Measurements from ENCODE around the gene ECHDC1.
"Not testable (repeated sequence)": the region's sequence is repeated elsewhere in the genome, so short reads cannot be mapped to it uniquely, and the experiment has no call there.

The ECHDC1 gene, protein sequence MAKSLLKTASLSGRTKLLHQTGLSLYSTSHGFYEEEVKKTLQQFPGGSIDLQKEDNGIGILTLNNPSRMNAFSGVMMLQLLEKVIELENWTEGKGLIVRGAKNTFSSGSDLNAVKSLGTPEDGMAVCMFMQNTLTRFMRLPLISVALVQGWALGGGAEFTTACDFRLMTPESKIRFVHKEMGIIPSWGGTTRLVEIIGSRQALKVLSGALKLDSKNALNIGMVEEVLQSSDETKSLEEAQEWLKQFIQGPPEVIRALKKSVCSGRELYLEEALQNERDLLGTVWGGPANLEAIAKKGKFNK

DNA sequence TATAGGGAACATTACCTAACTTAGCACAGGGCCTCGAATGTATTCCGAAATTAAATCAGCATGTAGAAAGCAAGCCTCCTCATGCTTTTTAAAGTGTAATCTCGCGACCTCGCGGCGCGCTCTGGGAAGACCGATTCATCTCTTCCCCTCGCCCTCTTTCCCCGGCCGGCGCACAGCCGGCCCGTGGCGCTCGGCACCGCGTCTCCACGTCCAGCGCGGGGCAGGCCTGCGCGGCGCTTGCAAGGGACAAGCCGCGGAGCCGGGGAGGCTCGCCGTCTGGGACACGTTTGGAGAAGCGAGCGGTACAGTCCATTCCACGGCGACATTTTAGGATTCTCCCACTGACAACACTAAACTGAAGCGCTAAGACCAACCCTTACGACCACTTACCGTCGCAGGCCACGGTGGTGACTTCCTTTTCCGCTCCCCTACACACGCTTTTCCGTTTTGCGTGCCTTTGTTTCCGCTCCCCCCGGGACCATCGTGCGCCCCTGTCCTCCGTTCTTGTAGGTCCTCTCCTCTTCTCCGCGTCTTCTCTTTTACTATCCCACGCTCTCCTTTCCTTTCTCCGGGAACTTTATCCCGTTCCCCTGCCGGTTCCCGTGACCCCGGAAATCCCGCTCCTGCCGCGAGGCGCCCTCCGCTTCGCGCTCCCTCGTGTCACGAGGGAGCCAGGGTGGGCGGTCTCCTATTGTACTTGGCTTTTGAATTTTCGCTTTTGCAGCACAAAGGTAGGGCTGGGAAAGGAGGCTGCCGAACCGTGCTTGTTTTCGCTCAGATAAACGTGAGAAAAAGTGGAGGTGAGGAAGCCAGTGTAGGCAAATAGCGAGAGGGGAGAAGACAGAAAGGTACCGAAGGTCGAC is at the start of gene ECHDC1:
Gene ECHDC1, minus strand, starts transcription at position 664 of the 863 bp plus-strand sequence. CDS start 12,581 bp downstream, outside the sequence.
- DNase-seq, result peak; percentile 89

DNA sequence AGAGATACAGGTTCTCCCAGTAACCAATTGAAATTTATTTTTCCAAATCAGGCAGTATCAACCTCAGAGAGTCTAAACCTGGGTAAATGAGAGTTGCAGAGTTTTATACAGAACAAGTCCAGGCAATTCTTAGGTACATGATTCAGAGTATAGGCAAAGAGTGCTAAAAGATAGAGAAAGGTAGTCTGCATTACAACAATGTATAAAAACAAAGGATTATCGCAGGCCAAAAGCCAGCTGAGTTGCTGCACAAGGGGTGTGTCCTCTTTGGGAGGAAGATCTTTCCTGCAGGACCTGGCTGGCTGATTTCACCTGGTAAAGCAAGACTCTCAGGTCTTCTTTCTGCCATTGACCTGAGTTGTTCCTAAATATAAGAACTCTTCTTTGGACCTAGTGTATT is 48.9 kb upstream of the ECHDC1 start:
- no peak for DNase-seq

DNA sequence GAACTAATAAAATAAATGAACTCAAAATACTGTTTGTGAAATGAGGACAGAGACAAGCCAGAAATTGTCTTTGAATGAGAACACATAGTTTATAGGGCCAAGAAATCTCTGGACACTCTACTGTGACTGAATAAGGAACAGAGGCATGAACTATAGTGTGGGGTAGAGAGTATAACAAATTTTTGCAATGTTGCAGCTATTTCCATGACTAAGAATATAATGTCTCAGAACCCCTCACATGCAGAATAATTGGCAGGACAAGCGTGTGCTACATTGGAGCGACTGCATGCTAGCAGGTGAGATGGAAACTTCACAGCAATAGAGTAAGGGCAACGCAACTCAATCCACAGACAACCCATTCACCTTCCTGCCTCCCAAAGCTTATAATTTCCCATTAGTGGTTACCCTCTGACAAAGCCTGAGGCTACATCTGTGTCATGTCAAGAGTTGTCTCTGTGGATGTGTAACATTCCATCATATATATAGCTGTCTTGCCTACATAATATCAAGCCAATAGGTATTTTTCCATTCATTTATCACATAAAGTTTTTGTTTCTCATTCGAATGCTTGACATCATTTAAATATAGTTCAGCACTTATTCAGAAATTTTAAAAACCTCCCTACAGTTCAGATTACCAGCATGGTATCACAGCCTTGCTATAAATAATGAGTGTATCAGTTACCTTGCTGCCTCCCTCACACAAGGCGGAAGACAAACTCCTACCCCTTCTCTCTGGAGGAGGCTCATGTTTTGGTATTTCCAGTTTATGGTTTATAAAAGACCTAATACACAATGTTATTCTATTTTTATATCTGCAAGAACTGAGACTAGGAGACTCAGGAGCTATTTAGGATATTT is 47.9 kb upstream of the ECHDC1 start:
- no peak for DNase-seq

DNA sequence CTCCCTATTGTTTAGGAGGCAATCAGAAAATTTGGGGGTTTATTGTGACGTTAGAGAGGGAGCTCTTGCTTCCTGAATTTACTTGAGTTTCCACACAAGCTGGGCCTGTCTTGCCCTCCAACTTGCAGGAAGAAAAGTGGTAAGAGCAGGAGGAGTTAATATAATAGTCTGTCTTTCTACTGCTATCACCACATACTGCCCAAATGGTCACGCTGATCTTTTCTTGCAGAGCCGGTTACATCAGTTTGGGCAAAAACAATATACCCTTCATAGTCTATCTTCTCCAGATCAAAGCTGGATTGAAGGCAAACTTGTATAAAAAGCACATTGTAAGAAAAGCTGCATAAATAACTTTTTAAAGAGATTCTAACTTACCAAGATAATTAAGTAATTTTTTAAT is 46.3 kb upstream of the ECHDC1 start:
- no peak for DNase-seq

DNA sequence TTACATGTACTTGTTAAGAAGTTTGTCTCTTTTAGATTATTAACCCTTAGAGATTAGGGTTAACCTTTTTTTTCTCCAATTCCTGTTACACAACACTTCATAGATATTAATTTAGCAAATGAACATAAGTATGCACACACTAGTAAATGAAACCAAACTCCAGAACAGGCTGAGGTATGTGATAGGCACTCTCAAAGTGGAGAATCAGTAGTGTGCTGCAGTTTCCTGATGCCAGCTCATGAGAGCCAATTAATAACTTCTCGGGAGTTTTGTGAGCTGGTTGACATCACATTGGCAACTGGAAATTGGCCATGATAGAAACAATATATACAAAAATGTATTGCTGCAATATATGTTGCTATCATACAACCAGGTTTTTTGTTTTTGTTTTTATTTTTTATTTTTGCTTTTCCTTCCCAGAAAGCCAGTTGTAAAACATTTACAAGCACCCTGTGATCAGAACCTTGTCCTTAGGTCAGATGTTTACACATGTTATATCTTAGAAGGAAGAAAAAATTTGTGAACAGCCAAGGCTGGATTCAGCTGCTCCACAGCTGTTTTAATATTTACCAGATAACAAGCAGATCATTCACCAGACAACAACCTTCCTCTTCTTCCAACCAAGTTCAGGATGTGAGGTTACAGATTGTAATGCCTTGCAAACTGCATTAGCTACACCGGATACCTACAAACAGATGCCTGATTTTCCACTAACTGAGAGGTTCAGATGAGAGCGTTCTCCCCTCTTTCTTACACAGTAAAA is 42.4 kb upstream of the ECHDC1 start:
- no peak for DNase-seq

DNA sequence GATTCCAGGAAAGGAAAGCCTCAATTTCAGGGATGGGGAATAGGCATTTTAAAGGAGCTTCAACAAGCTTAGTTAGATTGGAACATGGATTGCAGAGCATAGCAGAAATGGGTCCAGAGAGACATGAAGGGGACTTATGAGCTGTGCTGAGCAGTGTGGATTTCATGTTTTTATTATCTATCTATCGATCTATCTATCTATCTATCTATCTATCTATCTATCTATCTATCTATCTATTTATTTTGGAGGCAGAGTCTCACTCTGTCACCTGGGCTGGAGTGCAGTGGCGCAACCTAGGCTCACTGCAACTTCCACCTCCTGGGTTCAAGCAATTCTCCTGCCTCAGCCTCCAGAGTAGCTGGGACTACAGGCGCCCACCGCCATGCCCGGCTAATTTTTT is 41.4 kb upstream of the ECHDC1 start:
- DNase-seq, result not testable (repeated sequence)

DNA sequence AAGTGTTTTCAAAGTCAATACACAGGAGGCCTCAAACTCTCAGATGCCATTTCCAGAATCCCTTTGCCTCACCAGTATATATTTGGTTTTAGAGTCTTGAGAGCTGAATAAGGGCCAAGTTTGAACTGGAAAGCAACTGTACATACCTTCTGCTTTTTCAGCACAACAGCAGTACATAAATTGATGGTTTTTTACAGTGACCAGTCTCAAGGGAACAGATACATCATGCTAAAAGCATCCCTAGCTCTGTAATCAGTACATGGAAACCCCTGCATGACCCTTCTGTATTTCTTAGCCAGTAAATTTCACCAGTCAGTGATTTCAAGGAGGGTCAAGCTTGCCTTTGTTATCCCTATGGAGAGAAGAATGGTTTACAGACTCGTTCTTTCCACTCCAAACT is 40.6 kb upstream of the ECHDC1 start:
- DNase-seq, result no peak

DNA sequence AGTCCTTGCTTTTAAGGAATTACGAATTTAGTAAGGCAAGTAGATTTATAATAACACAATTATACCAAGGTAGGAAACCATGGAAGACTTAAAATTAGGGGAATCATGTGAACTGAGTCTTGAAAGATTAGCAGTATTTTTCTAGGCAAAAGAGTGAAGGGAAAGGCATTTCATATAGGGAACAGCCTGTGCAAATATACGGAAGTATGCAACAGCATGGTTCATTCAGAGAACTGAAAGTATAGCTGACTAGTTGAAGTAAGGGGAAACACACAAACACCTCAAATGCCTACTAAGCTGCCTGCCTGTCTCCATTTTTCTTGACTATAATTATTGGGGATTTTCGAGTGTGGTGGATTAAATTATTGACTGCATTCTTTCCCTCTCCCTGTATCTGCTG is 39.0 kb upstream of the ECHDC1 start:
- DNase-seq, result no peak

DNA sequence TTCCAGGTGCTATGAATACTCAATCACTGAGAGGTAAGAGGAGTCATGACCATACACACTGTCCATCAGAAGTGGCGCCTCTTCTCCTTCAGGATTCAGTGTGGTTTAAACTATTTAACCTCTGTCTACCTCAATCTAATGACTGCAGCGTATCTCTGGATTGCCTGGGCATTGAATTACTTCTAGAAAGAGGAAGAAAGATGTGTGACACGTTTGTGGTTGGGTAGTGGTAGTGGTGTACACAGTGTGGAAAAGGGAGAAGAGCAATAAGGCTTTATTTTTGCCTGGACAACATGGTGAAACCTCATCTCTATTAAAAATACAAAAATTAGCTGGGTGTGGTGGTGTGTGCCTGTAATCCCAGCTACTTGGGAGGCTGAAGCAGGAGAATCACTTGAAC is 38.0 kb upstream of the ECHDC1 start:
- DNase-seq, result no peak

DNA sequence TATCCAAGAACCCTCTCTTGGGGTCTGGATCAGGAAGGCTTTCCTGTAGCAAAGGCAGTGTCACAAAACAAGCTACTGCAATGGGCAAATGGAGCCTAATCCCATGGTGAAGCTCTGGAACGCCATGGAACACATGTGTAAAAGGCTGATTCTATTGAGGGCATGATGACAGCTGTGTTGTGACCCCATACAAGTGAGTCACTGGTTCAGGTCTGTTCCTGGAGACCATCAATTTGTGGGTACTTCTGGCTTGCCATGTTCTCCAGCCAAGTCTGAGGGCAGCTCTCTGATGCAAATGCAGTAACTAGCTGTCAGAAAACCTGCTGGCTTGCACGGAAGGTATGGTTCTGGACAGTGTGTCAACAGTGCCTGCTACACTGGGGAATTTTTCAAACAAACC is 33.3 kb upstream of the ECHDC1 start:
- DNase-seq, result no peak

DNA sequence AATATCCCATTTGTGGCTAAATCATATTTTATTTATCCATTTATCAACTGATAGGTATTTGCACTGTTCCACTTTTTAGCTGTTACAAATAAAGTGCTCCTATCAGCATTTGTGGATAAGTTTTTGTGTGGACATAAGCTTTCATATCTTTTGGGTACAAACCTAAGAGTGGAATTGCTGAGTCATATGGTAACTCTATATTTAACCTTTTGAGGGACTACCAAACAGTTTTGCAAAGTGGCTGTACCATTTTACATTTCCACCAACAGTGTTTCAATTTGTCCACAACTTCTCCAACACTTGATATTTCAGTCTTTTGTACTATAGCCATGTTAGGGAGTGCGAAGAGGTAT is 23.6 kb upstream of the ECHDC1 start:
- DNase-seq, result no peak

DNA sequence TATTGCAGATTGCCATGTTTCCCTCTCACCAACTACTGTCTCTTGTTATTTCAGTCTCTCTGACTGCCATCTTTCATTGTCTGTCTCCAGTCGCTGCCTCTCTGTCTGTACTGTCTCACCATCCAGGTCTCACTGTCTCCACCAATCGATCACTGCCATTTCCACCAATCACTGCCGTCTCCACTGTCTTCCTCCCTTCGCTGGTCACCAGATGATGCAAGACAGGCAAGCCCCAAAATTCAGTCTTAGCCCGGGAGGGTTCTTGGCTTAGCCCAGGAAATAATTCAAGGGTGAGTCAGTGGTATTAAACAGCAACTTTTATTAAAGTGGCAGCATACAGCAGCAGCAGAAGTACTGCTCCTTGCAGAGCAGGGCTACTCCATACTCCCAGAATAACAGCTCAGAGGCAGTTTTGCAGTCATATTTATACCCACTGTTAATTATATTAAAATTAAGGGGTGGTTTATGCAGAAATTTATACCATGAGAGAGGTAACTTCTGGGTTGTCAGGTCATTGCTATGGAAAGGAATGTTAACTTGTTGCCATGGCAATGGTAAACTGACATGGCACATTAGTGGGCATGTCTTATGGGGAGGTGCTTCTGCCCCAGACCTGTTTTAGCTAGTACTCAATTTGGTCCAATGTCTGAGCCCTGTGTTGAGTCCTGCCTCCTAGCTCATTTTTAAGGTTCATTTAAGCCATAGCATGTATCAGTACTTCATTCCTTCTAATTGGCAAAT is 23.0 kb upstream of the ECHDC1 start:
- no peak for DNase-seq

DNA sequence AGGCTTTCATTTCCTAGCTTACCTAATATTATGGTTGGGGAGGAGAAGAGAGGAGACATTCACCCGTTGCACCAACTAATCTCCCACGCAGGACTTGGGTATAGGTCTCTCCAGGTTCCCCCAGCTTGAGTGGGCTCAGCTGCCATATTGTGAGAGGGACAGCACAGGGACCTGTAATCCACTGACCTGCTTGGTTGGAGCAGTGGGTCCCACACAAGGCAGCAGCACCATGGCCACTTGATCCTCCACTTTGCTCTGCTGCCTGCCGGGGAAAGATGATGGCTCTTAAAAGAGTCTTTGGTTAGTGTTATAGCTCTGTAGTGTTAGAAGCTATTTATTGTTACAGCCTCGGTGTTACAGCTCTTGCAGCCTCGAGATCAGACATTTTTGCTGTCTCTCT is 22.5 kb upstream of the ECHDC1 start:
- no peak for DNase-seq

DNA sequence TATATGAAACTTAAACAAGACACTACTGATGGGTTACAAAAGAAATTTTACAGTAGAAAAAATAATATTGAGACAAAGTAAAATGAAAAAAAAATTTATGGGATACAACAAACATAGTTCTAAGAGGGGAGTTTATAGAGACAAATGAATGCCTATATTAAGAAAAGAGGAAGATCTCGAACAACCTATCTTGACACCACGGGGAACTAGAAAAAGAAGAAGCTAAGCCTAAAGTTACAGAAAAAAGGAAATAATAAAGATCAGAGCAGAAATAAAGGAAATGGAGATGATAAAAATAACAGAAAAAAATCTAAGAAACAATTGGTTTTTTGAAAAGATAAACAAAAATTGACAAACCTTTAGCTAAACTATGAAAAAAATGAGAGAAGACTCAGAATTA is 9.1 kb upstream of the ECHDC1 start:
- DNase-seq, result no peak

DNA sequence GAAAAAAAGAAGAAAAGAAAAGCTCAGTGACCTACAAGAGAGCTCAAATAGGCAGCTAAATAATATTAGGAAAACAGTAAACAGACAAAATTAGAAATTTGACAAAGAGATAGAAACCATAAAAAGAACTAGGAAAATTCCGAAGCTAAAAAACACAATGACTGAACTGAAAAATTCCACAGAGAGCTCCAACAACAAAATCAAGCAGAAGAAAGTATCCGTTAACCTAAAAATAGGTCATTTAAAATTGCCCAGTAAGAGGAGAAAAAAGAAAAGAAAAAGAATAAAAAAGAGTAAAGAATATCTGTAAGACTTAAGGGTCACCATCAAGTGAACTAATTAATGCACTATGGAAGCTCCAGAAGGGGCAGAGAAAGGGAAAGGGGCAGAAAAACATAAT is 6.6 kb upstream of the ECHDC1 start:
- DNase-seq, result no peak

DNA sequence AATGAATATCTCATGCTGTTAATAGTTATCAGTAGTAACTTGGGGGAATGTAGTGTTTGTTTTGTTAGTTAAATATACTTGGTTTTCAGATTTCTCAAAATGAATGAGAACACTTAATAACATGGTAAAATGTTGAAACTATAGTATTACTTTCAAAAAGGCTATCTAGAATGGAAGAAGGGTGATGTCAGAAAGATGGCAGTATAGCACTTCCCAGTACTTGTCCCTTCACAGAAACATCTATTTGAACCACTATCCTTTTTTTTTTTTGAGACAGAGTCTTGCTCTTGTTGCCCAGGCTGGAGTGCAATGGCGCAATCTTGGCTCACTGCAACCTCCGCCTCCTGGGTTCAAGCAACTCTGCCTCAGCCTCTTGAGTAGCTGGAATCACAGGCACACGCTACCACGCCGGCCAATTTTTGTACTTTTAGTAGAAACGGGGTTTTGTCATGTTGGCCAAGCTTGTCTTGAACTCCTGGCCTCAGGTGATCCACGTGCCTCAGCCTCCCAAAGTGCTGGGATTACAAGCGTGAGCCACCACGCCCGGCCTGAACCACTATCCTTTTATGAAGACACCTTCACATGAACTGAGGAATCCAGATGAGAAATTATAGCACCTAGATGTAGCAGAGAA is 4.7 kb upstream of the ECHDC1 start:
- DNase-seq, result no peak

DNA sequence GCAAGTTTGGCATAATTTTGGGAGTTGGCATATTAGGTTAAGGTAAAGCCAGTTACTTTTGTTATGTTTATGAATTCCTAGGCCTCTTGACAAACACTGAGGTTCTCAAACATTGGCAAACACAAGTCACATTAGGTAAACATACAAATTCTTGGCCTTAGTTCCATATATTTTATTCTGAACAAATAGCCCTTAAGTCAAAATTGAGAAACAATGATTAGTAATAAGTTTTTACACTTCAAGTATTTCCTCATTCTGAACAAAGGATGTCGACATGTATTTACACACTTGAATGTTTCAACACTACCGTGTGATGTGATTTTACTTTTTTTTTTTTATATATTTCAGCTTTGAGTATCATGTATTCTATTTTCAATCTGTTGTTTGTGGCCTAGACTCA is 3.8 kb upstream of the ECHDC1 start:
- no peak for DNase-seq

DNA sequence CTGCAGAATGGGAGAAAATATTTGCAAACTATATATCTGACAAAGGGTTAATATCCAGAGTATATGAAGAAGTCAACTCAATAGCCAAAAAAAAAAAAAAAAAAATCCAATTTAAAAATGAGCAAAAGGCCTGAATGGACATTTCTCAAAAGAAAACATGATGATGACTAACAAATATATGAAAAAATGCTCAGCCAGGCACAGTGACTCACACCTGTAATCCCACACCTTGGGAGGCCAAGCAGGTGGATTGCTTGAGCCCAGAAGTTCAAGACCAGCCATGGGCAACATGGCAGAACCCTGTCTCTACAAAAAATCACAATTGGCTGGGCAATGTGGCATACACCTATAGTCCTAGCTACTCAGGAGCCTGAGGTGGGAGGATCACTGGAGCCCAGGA is 2.1 kb upstream of the ECHDC1 start:
- no peak for DNase-seq

DNA sequence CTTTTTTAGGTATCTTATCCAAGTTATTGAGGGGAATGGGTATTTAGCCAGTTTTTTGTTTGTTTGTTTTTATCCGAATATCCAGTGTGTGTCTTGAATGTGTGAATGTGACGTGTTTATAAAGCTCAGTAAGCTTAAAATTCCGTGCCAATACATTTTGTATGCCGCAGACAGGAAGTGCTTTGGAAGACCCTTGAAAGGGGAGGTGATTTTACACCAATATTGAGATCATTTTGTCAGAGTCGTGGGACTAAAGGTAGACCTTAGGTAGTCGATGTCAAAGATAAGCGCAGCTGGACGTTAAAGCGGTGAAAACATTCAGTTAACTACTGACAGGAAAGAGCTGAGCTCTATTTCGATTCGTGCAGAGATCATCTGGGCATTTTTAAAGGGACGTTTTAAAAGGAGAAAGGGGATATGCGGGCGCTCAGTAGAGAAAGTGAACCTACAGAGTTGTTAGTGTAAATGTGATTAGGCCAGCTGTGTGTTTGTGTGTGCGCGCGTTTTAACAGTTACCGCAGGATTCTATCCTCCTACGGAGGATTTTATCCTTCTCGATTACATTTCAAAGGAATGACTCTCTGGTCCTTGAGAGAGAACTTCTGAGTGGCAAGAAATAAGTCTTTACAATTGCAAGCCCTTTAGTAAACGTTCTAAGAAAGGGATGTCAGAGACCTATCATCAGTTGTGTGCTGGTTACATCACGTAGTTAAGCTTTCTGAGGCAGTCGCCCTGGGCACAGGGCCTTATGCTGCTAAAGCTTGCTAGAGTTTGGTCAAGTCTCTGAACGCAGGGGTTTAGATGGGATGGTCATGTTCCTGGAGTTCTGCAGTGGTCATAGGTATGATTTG is 625 bp upstream of the ECHDC1 start:
- peak; percentile 65 for DNase-seq

DNA sequence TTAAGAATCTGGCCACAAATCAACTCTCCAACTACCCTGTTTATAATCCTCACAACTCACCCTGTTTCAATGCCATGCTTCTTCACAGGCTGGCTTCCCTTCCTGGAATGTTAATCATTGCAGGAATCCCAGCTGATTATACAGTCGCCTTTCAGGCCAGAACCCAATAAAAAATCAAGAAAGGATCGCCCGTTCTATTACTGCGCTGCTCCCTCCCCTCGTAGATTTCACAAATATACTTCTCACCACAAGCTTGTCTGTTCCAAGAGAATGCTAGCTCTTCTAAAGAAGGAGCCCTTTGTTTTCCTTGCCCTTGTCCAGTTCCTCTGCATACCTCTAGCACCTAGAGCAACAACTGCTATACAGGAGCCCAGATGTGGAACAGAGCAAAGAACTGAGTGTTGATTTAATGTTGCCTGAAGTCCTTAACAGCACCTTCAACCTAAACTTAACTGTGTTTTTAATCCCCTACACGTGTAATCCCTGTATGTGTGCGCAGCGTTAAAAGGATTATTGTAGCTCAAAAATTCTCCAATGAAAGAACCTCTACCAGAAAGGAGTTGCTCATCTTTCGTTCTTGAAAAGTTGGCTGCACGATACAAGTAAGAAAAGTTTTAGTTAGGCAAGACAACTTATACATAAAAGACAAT is 988 bp downstream of the ECHDC1 start:
- peak; percentile 49 for DNase-seq
